LoVo (cell line): ENCODE results near the gene KSR1.

ENCODE experiments used
- DNase-seq: peaks from one replicate; pipeline ENCODE4 v3.0.0-alpha.2; 2016; ENCODE audit warnings: low spot score

The KSR1 gene

GRCh38 chr17:27514595-27515413, 58.6 kb downstream of the KSR1 start:
- DNase-seq = no peak

- no peak for DNase-seq
Measured at GRCh38 chr17:27518048-27518447, 61.8 kb downstream of the KSR1 start.

GRCh38 chr17:27518545-27519521, 62.6 kb downstream of the KSR1 start:
- DNase-seq = no peak

- no peak for DNase-seq
Measured at GRCh38 chr17:27519550-27519949, 63.3 kb downstream of the KSR1 start.

- no peak for DNase-seq
Measured at GRCh38 chr17:27520491-27521185, 64.4 kb downstream of the KSR1 start.

GRCh38 chr17:27521281-27522027, 65.2 kb downstream of the KSR1 start:
- DNase-seq = no peak

- DNase-seq = no peak
Measured at GRCh38 chr17:27522028-27522635, 65.9 kb downstream of the KSR1 start.

GRCh38 chr17:27523712-27524111, 67.5 kb downstream of the KSR1 start:
- DNase-seq = peak; percentile 37

GRCh38 chr17:27524594-27524993, 68.3 kb downstream of the KSR1 start:
- DNase-seq = no peak

- DNase-seq = no peak
Measured at GRCh38 chr17:27525316-27525715, 69.1 kb downstream of the KSR1 start.

GRCh38 chr17:27525836-27526603, 69.8 kb downstream of the KSR1 start:
- DNase-seq = no peak

GRCh38 chr17:27526604-27527002, 70.4 kb downstream of the KSR1 start:
- DNase-seq = no peak

- no peak for DNase-seq
Measured at GRCh38 chr17:27529230-27529796, 73.1 kb downstream of the KSR1 start.

GRCh38 chr17:27530764-27531391, 74.6 kb downstream of the KSR1 start:
- no peak for DNase-seq

GRCh38 chr17:27531469-27531961, 75.3 kb downstream of the KSR1 start:
- DNase-seq = no peak

GRCh38 chr17:27532269-27533263, 76.3 kb downstream of the KSR1 start:
- DNase-seq = no peak

GRCh38 chr17:27533874-27534815, 77.9 kb downstream of the KSR1 start:
- peak; percentile 54 for DNase-seq
